SU-DHL-6 (cell line): Measurements from ENCODE around the gene RIPK4.

ENCODE experiments used
- EZH2phosphoT487 ChIP-seq: fragments of 200-600 bp; sonication (generic), shearing (Covaris generic); conservative IDR thresholded peaks from 2 replicates; pipeline ENCODE4 v1.6.1; 2018; ENCODE audit warnings: mild to moderate bottlenecking, antibody characterized with exemption, low read length, moderate library complexity, mixed read lengths
- TF ChIP-seq, protein P1 (sequence below): fragments of 200-600 bp; sonication (generic); IDR thresholded peaks from one replicate; pipeline ENCODE4 v1.5.1; 2017; ENCODE audit warnings: antibody characterized with exemption, mild to moderate bottlenecking, low read length, moderate library complexity; ENCODE audit not compliant: insufficient read depth, poor library complexity, severe bottlenecking

DNA sequence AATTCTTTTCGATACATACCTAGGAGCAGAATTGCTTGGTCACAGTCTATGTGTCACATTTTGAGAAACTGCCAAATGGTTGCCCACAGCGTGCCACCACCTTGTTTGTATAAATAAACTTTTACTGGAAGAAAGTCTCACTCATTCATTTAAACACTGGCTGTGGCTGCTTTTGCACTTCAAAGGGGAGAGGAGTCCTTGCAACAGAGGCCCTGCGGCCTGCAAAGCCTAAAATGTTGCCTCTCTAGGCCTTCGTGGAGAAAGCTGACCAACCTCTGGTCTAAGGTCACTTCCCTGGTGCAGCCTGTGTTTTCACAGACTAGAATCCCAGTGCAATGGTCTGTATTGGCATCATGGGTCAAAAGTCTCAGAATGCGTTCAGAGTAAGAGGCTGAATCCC, 8.3 kb downstream of the RIPK4 start:
- TF ChIP-seq, protein P1, sequence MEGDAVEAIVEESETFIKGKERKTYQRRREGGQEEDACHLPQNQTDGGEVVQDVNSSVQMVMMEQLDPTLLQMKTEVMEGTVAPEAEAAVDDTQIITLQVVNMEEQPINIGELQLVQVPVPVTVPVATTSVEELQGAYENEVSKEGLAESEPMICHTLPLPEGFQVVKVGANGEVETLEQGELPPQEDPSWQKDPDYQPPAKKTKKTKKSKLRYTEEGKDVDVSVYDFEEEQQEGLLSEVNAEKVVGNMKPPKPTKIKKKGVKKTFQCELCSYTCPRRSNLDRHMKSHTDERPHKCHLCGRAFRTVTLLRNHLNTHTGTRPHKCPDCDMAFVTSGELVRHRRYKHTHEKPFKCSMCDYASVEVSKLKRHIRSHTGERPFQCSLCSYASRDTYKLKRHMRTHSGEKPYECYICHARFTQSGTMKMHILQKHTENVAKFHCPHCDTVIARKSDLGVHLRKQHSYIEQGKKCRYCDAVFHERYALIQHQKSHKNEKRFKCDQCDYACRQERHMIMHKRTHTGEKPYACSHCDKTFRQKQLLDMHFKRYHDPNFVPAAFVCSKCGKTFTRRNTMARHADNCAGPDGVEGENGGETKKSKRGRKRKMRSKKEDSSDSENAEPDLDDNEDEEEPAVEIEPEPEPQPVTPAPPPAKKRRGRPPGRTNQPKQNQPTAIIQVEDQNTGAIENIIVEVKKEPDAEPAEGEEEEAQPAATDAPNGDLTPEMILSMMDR, result no peak
- no peak for TF ChIP-seq EZH2phosphoT487
